H1 (cell line): ENCODE results near the gene GZF1. TPM values are rescaled to one million over a fixed set of nuclear protein-coding genes. Genes with fewer than 3 reads are reported as not detected.

Experiments used
- CBX8 ChIP-seq: fragments of 300-800, 300-1000 bp; sonication (generic); IDR thresholded peaks from 2 replicates; pipeline ENCODE4 v1.7.1; 2016; ENCODE audit warnings: low read depth, low read length, borderline replicate concordance
- CHD7 ChIP-seq: fragments of 300-600 bp; sonication (generic); IDR thresholded peaks from 2 replicates; pipeline ENCODE4 v1.7.1; 2012; ENCODE audit warnings: low read length, moderate library complexity, mild to moderate bottlenecking, inconsistent platforms; ENCODE audit not compliant: insufficient replicate concordance
- E2F6 ChIP-seq: IDR thresholded peaks from 2 replicates; pipeline ENCODE4 v1.6.1; 2012; ENCODE audit warnings: inconsistent platforms
- EP300 ChIP-seq, 2 experiments: IDR thresholded peaks; 1 replicate in 1 of 2; 2 replicates in 1 of 2; pipeline ENCODE4 v1.6.1; 2011 to 2012; ENCODE audit warnings: low read depth in 2 of 2, low read length in 2 of 2, mild to moderate bottlenecking in 2 of 2, borderline replicate concordance in 1 of 2, inconsistent platforms in 1 of 2, moderate library complexity in 1 of 2
- GTF2F1 ChIP-seq: IDR thresholded peaks from 2 replicates; pipeline ENCODE4 v1.6.1; 2012; ENCODE audit warnings: low read depth, low read length, improper control_type of control experiment, borderline replicate concordance
- JUND ChIP-seq: IDR thresholded peaks from 2 replicates; pipeline ENCODE4 v1.6.1; 2011; ENCODE audit warnings: mild to moderate bottlenecking, improper control_type of control experiment, low read length
- KDM4A ChIP-seq: IDR thresholded peaks from one replicate; pipeline ENCODE4 v1.7.1; 2012; ENCODE audit warnings: low read depth, mild to moderate bottlenecking, moderate library complexity, low read length, inconsistent platforms; ENCODE audit not compliant: severe bottlenecking
- MAFK ChIP-seq: IDR thresholded peaks from 2 replicates; pipeline ENCODE4 v1.6.1; 2012; ENCODE audit warnings: low read depth, mild to moderate bottlenecking, improper control_type of control experiment, low read length
- SRF ChIP-seq: IDR thresholded peaks from 2 replicates; pipeline ENCODE4 v1.6.1; 2011; ENCODE audit warnings: mild to moderate bottlenecking, low read depth, low read length, moderate library complexity
- polyA plus RNA-seq, 7 experiments: library from polyadenylated mRNA; depleted of rRNA in 3 of 7; stranded (reverse) in 5 of 7; unstranded in 2 of 7; fragments of >200 nt in 5 of 7; fragments of 200-250 nt in 2 of 7; gene quantifications; 1 replicate in 5 of 7; 2 replicates in 1 of 7; 4 replicates in 1 of 7; pipeline versions ENCODE4 v1.2.1 to v1.2.3, GENCODE V29; 2011 to 2013; ENCODE audit warnings: missing spikeins in 2 of 7, mixed read lengths in 2 of 7
- total RNA-seq: library from RNA; stranded (reverse); fragmentation: NEBNext Ultra II Directional; extraction: Animal tissue kit (Norgen Biotek cat#: 25700); gene quantifications from 2 replicates; pipeline ENCODE4 v1.2.1, GENCODE V29; 2021

Gene GZF1
- total and polyA plus RNA-seq, 2 of the 8 experiments (the other 6 are each of a cell fraction or from before 2014, with no cell fraction given): 8.2 to 11.9 TPM

GRCh38 chr20:23357767-23358562 lies 4.0 kb upstream of the GZF1 start (continued):
- TF ChIP-seq CHD7 (no peak), JUND (no peak), EP300 (IDR thresholded peaks at IDR 0.05; ENCODE audit: borderline replicate concordance in 1 of 2, low read depth in 2 of 2, low read length in 2 of 2) (peak in 1 of 2 experiments; percentile 45; a peak in 1 of 3 replicates), KDM4A (peak; percentile 88), MAFK (no peak), E2F6 (no peak), CBX8 (no peak), SRF (peak; percentile 67), GTF2F1 (no peak)
